GM21423 (cell line): ENCODE data around the gene C19orf85.
"Not testable (repeated sequence)": the region's sequence is repeated elsewhere in the genome, so short reads cannot be mapped to it uniquely, and the experiment has no call there.

Source experiments
- ATAC-seq: cut with Tn5 transposase; IDR thresholded peaks from one replicate; pipeline ENCODE4 v1.9.1; 2021; ENCODE audit warnings: mild to moderate bottlenecking, moderate library complexity; ENCODE audit not compliant: unreplicated experiment

The C19orf85 gene

DNA sequence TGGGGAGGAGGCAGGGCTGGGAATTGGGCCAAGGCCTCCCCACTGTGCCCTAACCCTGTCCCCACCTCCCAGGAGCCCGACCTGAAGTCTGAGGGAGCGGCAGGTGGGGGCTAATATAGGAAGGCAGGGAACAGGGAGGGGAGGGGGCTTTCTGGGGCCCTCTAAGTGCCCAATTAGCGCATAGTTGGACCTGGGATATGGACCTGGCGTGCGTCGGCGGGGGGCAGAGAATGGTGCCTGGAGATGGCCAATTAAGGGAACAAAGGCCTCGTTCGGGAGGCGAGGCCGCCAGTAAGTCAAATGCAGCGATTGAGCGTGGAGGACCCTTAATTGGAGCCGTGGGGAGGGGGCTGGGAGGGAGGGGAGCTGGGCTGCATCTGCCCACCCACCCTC is at the start of gene C19orf85:
C19orf85 (minus strand) TSS at position 90 of the 393 bp plus-strand sequence. CDS start 197 bp downstream, outside the sequence.
- no peak for ATAC-seq

DNA sequence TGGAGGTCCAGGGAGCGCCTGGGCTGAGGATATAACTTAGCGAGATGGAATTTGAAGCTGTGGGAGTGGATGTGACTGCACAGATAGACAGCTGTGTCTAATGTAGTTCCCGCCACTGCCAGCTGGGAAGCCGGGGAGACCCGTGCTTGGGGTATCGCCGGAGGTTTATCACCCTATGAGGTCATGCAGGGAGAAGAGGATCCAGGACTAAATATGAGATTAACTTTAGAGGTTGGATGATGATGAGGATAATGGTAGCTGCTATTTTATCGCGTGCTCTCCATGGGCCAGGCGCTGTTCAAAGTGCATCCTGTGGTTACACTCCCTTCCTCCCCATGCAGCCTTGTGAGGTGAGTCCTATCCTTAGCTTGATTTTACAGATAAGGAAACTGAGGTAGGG is 43.6 kb upstream of the C19orf85 start:
- ATAC-seq: no peak

DNA sequence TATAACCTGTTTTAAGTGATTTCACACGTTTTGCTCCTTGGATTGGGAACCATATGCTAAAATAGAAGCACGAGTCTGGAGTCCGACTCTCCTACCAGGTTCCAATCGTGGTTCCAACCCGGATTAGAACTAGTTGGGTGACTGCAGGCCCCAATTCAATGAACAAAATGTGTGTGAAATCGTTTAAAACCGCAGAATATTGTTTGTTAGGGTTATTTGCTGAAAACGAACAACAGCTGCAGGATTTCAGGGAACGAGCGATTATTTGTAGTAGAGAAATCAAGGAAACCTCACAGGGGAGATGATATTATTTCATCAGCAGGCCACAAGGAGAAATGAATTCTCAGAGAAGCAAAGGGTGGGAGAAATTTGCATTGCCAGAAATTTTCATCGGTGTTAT is 40.4 kb upstream of the C19orf85 start:
- ATAC-seq: no peak

DNA sequence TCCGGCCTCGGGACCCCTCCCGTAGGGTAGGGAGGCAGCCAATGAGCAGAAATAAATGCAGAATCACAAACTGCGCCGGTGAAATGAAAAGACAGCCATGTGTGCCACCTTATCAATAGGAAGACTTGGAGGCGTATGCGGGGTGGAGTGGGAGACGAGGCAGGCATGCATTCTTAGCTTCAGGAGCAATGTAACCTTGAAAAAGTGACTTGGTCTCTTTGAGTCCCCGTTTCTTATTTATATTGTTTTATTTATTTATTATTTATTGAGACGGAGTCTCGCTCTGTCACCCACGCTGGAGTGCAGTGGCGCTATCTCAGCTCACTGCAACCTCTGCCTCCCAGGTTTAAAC is 39.7 kb upstream of the C19orf85 start:
- no peak for ATAC-seq

DNA sequence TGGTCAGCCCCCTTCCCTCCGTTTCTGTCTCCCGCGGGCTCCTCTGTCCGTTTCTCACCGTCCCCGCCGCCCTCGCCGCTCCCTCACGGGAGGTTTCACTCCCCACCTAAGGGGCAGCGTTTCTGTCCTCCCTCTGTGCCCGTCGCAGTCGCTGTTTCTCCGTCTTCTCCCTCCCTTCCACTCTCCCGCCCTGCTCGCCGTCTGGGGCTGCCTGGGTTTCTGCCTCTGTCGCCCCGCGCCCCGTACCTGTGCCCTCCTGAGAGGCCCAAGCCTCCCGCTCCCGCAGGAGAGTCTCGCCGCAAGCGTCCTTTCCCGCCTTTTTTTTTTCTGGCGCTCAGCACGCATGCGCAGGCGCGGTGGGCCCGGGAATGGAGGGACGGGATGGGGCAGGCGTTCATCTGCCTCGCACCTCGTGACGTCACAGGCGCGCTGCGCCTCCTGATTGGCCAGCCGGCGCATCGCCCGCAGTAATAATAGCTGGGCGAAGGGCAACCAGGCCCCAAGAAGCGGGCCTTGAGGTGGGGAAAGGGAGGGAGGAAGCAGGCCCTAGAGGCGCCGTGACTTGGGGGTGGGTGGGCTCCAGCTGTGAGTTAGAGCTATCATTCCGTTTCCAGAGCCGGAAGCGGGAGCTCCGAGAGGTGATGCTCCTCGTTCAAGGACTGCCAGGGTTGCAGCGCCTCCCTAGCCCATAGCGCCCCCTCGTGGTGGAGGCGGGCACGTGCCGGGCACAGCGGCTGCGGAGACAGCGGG is 39.1 kb upstream of the C19orf85 start:
- ATAC-seq: peak; percentile 85

DNA sequence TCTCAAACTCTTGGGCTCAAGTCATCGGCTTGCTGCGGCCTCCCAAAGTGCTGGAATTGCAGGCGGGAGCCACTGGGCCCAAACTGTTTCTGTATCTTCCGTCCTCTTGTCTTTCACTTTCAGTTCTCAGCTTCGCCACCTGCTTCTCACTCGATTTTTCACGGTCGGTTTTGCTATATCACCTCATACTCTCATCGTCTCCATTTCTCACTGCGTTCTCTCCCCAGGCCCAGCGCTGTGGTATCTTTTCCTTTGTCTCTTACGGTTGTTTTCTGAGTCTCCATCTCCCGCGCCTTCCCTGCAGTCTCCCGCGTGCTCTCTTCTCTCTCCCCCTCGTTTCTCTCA is 38.6 kb upstream of the C19orf85 start:
- no peak for ATAC-seq

DNA sequence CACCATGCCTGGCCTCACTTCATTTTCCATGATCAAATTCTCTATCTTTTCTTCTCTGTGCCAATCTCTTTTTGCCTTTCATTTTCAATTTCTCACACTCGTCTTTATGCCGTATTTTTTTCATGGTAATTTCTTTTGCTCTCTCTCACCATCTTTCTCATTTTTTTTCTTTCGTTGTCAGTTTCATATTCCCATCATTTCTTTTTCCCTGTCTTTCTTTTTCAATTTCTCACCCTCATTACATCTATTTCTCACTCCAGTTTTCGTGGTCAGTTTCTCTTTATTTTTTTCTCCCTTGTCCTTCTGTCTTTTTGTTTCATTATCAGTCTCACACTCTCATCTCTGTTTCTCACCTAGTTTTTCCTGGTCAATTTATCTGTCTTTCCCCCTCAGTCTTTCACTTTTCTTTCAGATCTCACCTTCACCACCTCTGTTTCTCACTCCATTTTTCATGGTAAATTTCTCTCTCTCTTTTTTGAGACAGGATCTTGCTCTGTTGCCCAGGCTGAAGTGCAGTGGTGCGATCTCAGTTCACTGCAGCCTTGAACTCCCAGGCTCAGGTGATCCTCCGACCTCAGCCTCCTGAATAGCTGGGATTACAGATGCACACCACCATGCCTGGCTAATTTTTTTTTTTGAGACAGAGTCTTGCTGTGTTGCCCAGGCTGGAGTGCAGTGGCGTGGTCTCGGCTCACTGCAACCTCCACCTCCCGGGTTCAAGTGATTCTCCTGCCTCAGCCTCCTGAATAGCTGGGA is 37.8 kb upstream of the C19orf85 start:
- ATAC-seq: no peak

DNA sequence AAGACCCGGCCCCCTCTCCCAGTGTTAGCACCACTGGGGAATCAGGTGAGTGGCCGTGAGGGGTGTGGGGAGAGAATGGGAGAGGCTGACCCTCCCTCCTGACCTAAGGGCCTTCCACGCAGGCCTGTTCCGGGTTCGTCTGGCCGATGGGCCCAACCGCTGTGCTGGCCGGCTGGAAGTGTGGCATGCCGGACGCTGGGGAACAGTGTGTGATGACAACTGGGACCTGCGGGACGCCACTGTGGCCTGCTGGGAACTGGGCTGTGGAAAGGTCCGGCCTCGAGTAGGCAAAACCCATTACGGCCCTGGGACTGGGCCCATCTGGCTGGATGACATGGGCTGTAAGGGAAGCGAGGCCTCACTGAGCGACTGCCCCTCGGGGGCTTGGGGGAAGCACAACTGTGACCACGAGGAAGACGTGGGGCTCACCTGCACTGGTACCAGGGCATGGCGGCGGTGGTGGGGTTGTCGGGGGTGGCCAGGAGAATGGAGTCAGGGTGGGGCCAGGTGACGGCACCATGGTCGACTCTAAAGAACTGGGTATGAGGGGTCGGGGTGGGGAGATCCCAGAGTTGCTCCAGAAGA is 35.9 kb upstream of the C19orf85 start:
- no peak for ATAC-seq

DNA sequence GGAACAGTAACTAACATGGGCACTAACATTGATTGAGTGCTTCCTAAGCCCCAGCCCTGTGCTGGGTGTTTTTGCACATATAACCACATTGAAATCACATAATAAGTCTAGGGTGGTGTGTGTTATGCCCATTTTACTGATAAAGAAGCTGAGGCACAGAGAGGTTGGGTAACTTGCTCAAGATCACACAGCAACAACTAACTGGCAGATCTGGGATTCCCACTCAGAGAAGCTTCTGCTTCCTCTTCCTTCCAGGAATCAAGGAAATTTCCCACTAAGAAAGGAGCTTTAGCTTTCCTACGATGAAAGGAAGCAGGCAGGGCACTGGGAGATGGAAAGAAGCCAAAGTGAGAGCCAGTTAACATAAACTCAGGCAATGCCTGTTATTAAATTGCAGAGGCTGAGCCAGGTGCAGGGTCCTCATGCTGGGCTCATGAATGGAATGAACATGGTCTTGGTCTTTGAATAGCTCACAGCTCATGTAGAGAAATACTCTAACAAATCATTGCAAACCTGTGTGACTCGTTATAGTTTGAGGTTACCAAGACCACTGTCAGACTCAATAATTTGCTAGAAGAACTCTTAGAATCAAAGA is 33.8 kb upstream of the C19orf85 start:
- ATAC-seq: no peak

DNA sequence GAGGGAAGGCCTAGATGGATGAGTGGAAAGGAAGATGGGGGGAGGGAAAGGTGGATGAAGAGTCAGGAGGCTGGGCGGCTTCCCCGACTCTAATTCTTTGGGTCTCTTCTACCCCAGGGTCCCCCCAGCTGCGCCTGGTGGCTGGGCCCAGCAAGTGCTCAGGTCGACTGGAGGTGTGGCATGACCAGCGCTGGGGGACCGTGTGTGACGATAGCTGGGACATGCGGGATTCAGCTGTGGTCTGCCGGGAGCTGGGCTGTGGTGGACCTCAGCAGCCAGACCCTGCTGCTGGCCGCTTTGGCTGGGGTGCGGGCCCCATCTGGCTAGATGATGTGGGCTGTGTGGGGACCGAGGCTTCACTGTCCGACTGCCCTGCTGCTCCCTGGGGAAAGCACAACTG is 33.2 kb upstream of the C19orf85 start:
- ATAC-seq: no peak

DNA sequence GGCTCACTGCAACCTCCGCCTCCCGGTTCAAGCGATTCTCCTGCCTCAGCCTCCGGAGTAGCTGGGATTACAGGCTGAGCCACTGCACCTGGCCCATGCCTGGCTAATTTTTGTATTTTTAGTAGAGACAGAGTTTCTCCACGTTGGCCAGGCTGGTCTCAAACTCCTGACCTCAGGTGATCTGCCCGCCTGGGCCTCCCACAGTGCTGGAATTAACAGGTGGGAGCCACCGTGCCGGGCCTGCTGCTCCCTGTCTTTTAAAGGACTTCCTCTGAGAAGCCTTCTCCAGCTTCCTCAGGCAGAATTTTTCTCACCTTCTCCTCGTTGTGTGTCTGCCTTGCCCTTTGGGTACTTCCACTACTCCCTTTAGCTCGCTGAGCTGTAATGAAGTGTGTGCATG is 32.3 kb upstream of the C19orf85 start:
- not testable (repeated sequence) for ATAC-seq

DNA sequence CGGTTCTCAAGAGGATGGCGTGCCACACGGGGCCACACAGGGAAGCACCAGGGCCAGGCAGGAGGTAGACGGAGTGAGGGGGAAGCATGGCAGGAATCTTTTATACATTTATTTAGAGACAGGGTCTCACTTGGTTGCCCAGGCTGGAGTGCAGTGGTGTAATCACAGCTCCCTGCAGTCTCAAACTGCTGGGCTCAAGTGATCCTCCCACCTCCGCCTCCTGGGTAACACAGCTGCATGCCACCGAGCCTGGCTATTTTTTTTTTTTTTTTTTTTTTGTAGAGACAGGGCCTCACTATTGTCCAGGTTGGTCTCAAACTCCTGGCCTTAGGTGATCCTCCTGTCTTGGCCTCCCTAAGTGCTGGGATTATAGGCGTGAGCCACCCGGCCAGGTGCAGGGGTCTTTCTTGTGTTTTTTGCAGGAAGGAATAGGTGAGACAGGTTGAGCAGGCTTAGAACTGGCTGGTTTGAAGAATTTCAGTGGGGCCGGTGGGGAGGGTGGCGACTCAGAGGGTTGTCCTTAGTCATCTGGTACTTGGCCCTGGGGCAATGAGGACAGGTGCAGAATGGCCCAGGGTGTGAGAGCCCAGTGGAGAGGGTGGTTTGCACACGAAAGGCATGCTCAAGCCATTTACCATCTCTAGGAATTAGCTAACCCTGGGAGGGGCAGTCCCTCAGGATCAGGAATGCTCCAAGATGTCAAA is 31.2 kb upstream of the C19orf85 start:
- ATAC-seq: no peak

DNA sequence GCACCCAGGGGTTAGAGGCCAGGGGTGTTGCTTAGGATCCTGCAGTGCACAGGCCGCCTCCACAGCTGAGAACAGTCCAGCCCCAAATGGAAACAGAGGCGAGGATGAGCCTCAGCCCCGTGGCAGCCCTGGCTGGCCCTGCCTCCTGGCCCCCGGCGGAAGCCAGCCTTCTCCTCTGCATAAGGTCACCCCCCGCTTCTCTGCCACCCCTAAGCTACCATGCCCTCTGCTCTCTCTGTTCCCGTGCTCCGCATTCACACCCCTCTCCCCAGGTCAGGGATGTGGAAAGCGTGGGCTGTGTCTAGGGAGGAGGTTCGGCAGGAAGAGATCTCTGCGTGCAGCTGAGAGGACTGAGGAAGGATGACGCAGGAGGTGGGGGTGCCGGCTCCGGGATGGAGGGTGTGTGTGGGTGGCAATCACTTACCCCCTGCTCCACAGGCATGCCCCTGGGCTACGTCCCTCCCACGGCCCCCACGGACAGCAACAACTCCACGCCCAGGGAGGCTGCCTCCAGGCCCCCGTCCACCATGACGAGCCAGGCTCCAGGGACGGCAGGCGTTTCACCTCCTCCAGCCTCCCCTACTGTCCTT is 29.7 kb upstream of the C19orf85 start:
- no peak for ATAC-seq

DNA sequence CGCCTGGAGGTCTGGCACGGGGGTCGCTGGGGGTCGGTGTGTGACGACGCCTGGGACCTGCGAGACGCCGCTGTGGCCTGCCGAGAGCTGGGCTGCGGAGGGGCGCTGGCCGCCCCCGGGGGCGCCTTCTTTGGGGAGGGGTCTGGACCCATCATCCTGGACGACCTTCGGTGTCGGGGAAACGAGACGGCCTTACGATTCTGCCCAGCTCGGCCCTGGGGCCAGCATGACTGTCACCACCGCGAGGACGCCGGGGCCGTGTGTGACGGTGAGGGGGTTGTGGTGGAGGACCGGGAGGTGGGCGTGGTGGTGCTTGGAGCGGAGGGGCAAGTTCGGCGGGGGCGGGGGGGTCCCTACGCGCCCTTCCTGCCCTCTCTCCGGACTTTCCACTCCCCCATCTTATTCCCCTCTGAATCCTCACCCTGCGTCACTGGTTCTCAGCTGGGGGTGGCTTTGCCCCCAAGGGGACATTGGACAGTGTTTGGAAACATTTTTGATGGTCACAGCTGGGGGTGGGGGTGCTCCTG is 29.2 kb upstream of the C19orf85 start:
- no peak for ATAC-seq

DNA sequence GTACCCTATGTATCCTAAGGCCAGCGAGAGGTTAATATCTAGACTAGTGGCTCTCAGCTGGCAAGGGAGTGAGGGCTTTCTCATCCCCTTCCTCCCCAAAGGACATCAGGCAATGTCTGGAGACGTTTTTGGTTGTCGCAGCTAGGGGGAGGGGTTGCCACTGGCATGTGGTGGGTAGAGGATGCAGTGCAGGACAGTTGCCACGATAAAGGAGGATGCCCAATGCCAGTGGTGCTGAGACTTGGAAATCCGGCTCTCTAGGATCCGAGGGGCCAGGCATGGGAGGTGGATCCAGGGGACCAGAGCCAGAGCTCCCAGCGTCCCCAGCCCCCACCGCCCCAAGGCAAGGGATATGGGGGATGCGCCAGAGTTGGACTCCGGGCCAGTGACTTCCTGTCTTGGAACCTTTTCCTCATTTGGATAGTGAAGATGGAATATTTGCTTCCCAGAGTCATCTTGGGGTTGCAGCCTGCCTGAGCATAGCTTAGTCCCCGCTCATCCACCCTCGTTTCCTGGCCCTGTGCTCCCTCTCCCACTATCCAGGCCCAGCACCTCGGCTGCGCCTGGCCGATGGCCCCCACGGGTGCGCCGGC is 28.6 kb upstream of the C19orf85 start:
- ATAC-seq: no peak

DNA sequence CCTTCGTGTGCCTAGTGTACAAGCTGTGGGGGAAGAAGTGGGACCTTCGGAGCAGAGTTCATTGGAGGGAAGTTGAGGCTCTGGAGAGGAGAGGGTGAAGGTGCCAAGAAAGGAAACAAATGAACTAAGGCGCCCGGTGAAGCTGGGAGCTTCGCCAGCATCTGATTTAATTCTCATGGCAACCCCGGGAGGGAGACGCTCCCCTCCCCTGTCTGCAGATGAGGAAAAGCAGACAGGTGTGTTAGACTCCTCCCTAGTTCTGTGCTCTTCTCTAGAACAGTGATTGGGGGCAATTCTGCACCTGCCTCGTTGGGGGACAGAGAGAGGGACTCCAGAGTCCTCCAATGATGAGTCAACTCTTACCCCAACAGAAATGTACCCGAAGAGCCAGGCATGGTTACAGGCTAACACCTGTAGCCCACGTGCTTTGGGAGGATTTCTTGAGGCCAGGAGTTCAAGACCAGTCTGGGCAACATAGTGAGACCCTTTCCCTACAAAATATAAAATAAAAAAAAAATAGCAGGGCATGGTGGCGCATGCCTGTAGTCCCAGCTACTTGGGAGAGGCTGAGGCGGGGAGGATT is 27.9 kb upstream of the C19orf85 start:
- ATAC-seq: no peak

DNA sequence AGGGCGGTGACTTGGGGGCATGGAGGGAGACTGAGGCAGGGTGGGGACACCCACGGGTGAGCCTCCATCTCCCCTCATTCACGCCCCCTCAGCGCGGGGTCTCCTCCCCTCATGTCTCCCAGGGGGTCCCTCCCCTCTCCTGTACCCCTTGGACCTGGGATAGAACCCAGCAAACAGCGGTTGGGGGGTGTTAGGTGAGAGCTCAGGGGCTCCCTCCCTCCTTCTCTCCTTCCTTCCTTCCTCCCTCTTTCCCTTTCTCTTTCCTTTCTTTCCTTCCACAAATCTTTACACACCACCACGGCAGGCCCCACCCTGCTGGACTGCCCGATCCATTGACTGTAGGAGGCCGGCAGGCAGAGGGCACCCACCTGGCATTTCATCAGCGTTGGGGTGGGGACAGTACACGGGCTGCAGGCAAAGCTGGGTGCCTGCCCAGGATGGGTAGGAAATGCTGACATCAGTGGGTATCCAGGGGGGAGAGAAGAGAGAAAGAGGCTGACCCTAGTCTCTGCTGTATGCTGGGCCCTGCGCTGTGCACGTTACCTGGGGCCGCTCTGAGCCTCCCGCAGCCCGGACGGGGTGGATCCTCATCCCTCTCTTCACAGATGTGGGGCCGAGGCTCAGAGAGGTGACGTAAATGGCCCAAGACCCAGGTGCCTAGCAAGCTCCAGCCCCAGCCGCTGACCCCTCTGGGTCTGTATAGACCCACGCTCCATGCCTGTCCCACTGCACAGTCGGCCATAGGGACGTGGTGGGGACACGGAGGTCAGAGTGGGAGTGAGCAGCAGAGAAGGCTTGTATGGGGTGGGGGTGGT is 27.2 kb upstream of the C19orf85 start:
- ATAC-seq: no peak

DNA sequence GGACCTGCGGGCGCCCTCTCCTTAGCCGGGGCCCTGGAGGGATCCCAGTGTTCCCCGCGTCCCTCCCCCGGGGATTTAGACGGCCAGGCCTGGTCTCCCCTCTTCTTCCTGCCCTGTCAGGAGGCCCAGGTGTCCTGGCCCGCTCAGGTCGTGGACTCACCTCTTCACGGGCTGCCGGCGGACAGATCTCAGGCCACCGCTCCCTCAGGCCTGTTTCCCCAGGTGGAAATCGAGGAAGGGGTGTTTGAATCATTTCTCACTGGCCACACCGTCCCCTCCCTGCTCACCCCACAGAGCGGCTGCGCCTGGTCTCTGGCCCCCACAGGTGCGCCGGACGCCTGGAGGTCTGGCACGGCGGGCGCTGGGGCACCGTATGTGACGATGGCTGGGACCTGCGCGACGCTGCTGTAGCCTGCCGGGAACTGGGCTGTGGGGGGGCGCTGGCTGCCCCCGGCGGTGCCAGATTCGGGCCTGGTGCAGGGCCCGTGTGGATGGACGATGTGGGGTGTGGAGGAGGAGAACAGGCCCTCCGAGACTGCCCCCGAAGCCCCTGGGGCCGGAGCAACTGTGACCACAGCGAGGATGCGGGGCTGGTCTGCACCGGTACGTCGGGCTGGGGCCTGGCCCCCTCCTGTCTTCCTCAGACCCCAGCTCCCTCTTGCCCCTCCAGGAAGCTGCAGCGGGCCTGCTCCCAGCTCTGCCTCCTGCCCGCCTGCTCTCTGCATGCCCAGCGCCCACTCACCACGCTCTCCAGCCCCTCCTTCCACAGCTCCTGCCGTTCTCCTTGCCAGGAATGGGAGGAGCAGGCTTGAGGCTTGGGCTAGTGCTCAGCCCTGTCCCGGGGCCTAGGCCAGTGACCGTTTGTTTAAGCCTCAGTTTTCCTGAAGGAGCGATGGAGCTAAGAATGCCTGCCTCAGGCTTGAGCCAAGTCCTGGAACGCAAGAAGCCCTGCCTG is 26.2 kb upstream of the C19orf85 start:
- no peak for ATAC-seq
